ENCODE data around the gene MAFF.

The MAFF gene

DNA sequence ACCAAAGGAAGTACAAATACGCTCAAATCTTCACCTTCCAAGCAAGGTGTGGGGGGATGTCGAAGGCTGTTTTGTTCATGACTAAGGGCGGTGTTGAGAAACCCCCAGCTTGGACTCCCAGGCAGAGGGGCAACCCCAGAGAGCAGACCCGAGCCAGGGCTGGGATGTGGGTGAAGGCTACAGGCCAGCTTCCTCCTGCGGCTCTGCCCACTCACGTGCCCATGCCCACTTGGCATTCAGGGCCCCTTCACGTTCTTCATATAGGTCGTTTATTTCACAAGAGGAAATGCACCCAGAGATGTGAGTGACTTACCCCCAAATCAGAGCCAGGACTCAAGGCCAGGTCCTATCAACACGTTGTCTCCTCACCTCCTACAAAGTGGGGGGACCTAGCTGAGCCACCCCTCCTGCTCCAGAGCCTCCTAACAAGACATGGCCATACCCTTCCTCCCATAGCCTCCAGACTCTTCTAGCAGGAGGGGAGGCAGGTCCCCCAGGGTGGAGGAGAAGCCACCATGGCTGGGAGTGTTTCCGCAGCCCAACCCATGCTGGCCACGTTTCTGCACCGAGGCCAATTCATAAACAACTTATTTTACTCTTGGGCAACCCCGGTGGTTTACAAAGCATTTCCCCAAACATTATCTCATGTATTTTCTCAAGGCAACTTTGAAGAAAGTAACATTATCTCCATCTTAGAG lies 49.0 kb downstream of the MAFF start:
- no peak for FAIRE-seq

DNA sequence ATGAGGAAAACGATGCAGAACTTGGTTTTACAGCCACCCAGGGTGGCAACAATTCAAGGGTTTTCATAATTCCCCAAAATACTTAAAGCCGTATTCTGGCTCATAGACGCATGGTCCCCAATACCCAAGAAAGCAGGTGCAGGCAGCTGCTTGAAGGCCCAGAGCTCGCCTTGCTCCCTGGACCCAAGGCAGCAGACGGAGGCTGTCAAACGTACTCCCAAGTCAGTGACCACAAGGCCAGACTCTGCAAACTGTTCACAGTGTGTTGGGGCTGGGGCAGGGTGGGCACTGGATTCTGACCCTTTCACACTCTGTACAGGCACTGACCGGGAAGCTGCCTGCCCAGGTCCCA lies 49.5 kb downstream of the MAFF start:
- no peak for FAIRE-seq

DNA sequence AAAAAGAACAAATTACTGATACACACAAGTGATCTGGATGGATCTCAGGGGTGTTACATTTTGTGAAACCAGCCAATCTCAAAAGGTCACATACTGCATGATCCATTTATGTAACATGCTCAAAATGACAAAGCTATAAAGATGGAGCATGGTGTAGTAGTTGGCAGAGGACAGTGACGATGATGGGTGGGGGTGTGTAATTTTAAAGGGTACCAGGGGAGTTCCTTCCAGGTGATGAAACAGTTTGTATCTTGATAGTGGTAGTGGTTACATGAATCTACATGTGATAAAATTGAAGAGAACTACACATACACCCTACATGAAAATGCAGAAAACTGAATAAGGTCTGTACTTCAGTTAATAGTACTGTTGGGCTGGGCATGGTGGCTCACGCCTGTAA lies 53.9 kb downstream of the MAFF start:
- no peak for FAIRE-seq

DNA sequence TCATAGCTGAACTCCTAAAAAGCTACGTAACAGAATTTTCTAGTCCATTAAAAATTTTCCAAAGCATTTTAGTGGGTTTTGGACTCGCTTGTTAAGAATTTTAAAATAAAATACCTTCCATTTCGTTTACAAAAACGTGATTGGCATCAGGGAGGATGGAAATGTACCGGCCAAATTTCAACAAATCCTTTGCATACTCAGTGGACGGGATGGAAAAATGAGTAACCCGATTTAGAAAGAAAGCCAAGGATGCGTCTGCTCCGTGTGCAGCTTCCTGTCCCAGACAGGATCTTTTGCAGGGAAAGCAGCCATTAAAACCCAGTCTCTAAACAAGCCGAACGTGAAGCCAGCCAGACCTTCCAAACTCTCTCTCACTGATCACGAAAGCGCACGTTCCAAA lies 55.4 kb downstream of the MAFF start:
- FAIRE-seq: no peak

DNA sequence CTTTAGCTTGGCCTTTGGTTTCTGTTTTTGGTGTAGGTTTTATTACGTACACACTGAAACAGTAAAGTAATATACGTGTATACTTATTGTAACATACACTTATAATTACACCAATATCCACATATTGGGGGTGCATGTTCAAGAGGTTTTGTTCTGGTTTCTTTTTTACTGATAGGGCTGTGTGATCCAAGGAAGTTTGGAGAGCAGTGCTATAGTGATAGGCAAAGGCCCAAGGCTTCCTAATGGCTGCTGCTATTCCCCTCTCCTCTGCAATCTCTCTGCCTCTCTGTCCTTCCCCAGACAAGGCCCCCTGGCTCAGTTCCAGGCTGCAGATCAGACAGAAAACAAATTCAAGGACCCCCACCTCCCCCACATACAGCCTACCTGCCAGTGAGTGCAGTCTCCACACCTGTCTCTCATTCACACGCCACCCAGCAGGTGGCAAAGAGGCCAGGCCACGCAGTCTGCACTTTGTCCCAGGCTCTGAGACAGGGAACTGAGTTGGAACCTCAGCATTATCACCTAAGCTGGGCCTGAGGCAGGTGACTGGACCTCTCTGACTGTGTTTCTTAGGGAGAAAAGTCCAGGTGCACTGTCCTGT lies 56.0 kb downstream of the MAFF start:
- no peak for FAIRE-seq

GRCh38 chr22:38258895-38259294 lies 57.1 kb downstream of the MAFF start:
- FAIRE-seq: no peak

DNA sequence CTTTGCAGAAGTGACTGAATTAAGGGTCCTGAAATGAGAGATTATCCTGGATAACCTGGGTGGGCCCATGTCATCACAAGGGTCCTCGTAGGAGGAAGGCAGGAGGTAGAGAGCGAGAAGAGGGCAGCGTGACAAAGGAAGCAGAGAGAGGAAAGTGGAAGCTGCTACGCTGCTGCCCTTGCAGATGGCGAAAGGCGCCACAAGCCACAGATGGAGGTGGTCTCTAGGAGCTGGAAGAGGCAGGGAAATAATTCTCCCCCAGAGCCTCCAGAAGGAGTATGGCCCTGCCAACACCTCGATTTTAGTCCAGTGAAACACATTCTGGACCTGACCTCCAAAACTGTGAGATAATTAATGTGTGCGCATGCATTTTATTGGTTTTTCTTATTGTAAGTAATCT lies 57.6 kb downstream of the MAFF start:
- FAIRE-seq: no peak

DNA sequence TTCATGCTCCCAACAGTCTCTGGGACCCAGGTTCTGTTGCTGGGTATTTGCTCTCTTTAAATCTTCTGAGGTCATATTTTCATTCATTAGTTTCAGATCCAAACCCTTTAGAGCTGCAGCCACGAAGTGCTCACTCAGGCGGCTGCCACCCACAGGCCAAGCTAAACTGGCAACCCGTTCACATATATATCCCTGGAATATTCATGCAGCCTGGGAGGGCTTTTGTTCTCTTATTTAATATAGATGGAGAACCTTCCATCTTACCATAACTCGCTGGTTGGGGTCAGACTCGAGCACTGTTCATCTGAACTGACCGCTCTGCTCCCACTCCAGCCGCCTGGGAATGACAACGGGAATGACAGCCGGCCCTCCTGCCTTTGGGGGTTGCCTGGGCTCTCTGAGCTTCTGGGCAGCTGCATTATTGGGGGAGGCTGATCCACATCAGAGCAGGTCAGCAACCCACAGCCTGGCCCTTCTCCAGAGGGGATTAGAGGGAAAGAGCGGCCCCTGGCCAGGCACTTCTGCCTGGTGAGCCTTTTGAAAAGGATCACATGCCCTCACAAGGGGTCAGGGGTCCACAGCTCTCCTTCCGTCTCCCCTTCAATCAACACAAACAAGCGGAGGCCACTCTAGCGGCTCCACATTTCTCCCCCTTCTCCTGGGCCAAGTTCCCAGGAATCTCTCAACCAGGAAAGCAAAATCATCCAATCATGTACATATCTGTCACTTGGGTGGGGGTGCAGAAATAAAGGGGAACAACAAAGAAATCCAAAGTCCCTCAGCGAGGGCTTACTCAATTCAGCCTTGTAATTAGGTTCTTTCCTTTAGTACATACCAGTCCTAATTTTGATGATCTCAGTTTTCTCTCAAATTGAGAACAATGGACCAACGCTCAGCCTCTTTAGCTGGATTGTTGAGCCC lies 59.2 kb downstream of the MAFF start:
- no peak for FAIRE-seq

- FAIRE-seq: no peak
Measured at GRCh38 chr22:38262051-38262795, 60.4 kb downstream of the MAFF start.

GRCh38 chr22:38264322-38264843 lies 62.6 kb downstream of the MAFF start:
- no peak for FAIRE-seq
